HUES48 (cell line): ENCODE data around the gene ARL2BP.

ENCODE experiments used
- H3K27ac ChIP-seq: one replicate; pipeline ENCODE4 v1.7.0; 2013; ENCODE audit warnings: low read depth, low read length, inconsistent platforms
- H3K27me3 ChIP-seq: 2 replicates; pipeline ENCODE4 v1.6.1; 2013; ENCODE audit warnings: mild to moderate bottlenecking, low read length; ENCODE audit not compliant: control insufficient read depth, insufficient read depth
- H3K36me3 ChIP-seq: 2 replicates; pipeline ENCODE4 v1.6.1; 2013; ENCODE audit warnings: low read length; ENCODE audit not compliant: control insufficient read depth, insufficient read depth
- H3K4me1 ChIP-seq: 2 replicates; pipeline ENCODE4 v1.6.1; 2013; ENCODE audit warnings: mild to moderate bottlenecking, low read length; ENCODE audit not compliant: control insufficient read depth, insufficient read depth
- H3K4me3 ChIP-seq: 2 replicates; pipeline ENCODE4 v1.5.1; 2013; ENCODE audit warnings: mild to moderate bottlenecking, low read depth, low read length
- H3K9ac ChIP-seq: 2 replicates; pipeline ENCODE4 v1.6.1; 2013; ENCODE audit warnings: mild to moderate bottlenecking, low read depth, low read length, moderate library complexity
- H3K9me3 ChIP-seq: 2 replicates; pipeline ENCODE4 v1.6.1; 2013; ENCODE audit warnings: low read length; ENCODE audit not compliant: control insufficient read depth, insufficient read depth

Gene ARL2BP

DNA sequence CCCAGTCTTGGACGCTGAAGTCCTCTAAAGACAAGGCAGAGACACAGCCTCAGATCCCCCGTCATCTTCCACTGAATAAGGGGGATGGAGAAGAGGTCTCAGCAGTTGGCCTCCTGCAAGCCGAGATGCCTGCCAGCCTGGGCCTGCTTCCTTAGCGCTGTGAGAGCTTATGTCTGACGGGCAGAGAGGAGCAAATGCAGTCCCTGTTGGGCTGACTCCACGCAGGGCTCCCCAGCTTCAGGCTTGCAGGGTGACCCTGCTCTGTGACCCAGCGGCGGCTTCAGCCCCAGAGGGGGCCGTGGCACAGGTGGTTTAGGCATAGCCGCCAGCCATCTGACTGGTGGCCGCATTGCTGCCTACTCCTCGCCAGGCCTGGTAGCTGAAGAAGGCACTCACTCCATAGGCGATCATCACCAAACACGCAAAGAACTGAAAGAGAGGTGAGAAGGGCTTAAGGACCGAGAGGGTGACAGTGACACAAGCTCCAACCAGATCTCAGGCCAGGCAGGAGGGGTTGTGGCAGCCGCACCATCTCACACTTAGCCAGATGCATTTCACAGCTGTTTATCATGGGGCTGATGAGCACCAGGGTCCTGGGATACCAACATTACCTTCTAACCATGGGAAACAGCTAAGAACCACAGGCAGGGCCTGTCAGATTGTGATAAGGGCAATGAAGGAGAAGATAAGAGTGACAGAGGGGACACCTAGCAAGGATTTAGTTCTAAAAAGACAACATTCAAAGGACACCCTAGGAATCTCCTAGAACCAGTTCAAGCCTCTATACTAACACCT lies 11.7 kb downstream of the ARL2BP start:
- no peak overlapping the region for H3K27ac ChIP-seq
- peaks cover 10% of the 10 kb centered on the region for H3K4me1 ChIP-seq
- no peak overlapping the region for H3K9ac ChIP-seq
- H3K9me3 ChIP-seq: no peaks in the 10 kb centered on the region
- H3K4me3 ChIP-seq: no peak overlapping the region
- H3K36me3 ChIP-seq: peaks cover 14% of the 10 kb centered on the region; the same call in 1 of the 2 replicates
- H3K27me3 ChIP-seq: no peaks in the 10 kb centered on the region

DNA sequence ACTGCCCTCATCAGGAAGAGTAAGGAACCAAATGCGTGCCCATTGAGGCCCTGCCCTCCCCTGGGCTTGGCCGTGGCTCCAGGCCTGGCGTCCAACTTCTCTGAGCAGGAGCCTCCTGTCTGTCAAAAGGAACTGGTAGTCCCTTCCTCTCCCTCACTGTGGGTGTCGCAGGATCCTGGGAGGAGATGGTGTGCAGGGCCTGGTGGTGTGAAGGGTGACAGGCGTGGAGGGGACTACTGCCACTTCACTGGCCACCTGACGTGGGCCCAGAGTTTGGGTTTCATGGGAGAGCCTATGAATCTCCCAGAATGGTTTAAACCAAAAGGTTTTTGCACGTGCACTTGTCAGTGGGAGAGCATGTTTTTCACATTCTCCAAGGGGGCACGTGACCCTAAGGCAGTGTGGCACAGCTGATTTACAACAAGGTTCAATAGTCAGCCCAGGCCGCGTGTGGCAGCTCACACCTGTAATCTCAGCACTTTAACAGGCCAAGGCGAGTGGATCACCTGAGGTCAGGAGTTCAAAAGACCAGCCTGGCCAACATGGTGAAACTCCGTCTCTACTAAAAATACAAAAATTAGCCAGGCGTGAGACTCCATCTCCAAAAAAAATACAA lies 12.5 kb downstream of the ARL2BP start:
- Histone ChIP-seq H3K9me3 (no peaks in the 10 kb centered on the region), H3K36me3 (peaks cover 6% of the 10 kb centered on the region; the same call in 1 of the 2 replicates), H3K9ac (no peak overlapping the region), H3K27me3 (no peaks in the 10 kb centered on the region), H3K4me3 (no peak overlapping the region), H3K4me1 (peaks cover 10% of the 10 kb centered on the region), H3K27ac (no peak overlapping the region)

DNA sequence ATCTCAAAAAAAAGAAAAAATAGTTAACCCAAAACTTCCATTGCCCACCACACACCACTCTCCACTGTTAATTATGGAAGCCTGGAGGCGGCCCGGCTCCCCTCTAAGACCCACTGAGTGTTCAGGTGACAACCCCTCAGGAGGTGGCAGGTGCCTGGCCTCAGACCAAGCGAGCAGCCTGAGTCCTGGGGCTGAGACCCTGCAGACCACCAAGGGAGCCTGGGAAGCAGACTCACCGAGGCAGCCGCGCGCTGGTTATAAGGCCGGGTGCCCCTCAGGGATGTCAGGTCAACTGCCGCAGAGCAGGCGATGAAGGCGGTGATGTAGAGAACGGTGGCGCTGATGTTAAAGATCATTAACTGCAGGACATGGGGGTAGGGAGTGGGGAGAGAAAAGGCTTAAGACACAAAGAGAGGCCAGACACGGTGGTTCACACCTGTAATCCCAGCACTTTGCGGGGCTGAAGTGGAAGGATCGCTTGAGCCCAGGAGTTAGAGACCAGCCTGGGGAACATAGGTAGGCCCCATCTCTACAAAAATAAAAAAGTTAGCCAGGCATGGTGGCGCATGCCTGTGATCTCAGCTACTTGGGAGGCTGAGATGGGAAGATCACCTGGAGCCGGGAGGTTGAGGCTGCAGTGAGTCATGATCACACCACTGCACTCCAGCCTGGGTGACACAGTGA lies 13.3 kb downstream of the ARL2BP start:
- H3K27me3 ChIP-seq: no peaks in the 10 kb centered on the region
- H3K27ac ChIP-seq: no peak overlapping the region
- H3K4me1 ChIP-seq: peaks cover 10% of the 10 kb centered on the region
- H3K9me3 ChIP-seq: no peaks in the 10 kb centered on the region
- no peak overlapping the region for H3K4me3 ChIP-seq
- H3K9ac ChIP-seq: no peak overlapping the region
- no peaks in the 10 kb centered on the region for H3K36me3 ChIP-seq

DNA sequence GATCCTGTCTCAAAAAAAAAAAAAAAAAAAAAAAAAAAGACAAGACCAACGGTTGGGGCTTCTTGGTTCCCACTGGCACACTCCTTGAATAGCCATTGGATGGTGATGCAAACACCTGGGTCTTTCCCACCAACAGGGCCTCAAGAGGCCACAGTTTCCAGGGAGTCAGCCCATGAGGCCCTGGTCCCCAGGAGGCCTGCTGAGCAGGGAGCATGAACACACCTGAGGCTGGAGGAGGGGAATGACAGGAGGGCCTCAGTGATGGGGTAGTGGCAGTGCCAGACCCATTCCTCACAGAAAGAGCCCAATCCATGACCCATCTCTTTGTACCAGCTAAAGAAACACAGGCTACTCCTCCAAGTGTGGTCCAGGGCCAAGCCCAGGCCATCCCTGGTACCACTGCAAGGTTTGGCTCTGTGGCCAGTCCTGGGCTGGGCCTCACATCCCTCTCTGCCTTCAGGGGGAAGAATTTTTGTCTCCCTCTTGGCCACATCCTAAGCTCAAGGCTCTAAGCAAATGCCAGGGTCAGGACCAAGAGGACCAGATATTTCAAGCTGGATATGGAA lies 13.9 kb downstream of the ARL2BP start:
- Histone ChIP-seq H3K9me3 (no peaks in the 10 kb centered on the region), H3K27me3 (no peaks in the 10 kb centered on the region), H3K9ac (no peak overlapping the region), H3K36me3 (no peaks in the 10 kb centered on the region), H3K27ac (no peak overlapping the region), H3K4me1 (peaks cover 10% of the 10 kb centered on the region), H3K4me3 (no peak overlapping the region)

DNA sequence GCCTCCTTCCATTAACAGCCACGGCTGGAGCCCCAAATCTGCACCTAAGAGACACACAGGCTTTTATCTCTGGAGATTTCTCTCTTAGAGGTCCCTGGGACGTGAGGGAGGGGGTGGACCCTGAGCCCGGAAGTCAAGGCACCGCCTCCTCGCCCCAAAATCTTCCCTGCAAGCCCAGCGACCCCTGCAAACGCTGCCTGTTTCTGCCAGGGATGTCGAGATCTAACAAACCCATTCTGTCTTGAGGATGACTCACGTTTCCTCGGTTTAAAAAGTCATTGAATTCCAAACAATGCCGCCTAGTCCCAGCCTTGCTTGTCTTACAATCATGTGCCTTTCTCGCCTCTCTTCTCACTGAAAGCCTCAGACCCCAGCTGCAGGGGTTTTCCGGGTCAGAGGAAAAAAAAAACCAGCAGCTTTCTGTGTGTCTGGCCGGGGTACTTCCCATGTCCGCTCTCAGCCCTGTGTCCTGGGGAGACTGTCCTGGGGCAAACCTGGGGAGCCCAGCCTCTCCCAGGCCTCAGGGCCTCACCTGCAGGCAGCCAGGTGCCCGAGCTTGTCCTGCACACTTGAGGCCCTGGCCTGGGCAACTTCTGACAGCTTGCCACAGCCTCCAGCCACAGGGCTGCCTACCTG lies 15.4 kb downstream of the ARL2BP start:
- peaks cover 10% of the 10 kb centered on the region for H3K4me1 ChIP-seq
- H3K27me3 ChIP-seq: no peaks in the 10 kb centered on the region
- no peaks in the 10 kb centered on the region for H3K9me3 ChIP-seq
- H3K27ac ChIP-seq: peak overlapping the region; percentile 97
- H3K36me3 ChIP-seq: no peaks in the 10 kb centered on the region
- no peak overlapping the region for H3K4me3 ChIP-seq
- peak overlapping the region; percentile 2; the same call in 1 of the 2 replicates for H3K9ac ChIP-seq

DNA sequence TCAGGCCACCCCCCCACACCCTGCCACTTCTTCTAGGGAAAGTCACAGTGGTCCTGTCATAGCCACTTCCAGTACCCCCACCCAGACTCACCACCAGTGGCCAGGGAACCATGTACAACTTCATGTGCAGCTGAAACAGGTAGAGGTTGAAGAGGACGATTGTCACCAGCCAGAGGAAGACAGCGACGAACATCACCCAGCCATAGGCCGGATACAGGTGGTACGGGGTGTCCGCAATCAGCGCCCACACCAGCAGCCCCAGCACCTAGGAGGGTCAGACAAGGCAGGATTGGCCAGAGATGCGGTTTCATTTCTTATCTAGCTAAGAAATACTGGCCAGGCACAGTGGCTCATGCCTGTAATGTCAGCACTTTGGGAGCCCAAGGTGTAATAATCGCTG lies 16.7 kb downstream of the ARL2BP start:
- H3K4me3 ChIP-seq: no peak overlapping the region
- no peak overlapping the region for H3K9ac ChIP-seq
- H3K27ac ChIP-seq: no peak overlapping the region
- peaks cover 14% of the 10 kb centered on the region for H3K4me1 ChIP-seq
- no peaks in the 10 kb centered on the region for H3K9me3 ChIP-seq
- H3K36me3 ChIP-seq: no peaks in the 10 kb centered on the region
- no peaks in the 10 kb centered on the region for H3K27me3 ChIP-seq

DNA sequence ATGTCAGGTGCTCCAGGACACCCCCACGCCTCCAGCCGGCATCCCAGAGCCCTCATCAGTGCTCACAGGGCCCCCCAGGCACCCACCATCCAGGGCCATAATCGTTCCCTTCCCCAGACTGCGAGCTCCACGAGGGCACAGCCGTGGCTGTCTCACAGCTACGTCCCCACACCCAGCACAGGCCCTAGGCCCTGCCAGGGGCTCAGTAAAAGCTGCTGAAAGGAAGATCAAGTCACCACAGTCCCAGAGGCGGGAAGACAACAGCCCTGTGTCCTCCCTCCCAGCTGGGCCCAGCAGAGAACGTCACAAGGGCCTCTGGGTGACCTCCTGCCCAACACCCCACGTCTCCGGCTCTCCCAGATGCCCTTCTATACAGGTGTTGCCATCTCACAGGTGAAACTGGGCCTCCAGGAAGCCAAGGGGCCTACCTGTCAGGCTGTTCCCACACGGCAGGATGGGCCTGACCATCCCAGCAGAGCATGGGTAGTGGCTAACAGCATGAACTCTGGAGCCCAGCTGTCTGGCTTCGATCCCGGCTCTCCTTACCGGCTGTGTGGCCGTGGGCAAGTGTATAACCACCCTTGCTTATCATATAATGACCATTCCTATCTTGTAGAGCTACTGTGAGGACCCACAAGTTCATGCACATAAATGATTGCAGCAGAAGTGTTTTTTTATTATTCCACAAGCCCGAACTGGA lies 17.9 kb downstream of the ARL2BP start:
- no peak overlapping the region for H3K4me3 ChIP-seq
- H3K4me1 ChIP-seq: peaks cover 16% of the 10 kb centered on the region
- no peaks in the 10 kb centered on the region for H3K36me3 ChIP-seq
- no peak overlapping the region for H3K9ac ChIP-seq
- H3K27ac ChIP-seq: no peak overlapping the region
- H3K27me3 ChIP-seq: no peaks in the 10 kb centered on the region
- no peaks in the 10 kb centered on the region for H3K9me3 ChIP-seq

DNA sequence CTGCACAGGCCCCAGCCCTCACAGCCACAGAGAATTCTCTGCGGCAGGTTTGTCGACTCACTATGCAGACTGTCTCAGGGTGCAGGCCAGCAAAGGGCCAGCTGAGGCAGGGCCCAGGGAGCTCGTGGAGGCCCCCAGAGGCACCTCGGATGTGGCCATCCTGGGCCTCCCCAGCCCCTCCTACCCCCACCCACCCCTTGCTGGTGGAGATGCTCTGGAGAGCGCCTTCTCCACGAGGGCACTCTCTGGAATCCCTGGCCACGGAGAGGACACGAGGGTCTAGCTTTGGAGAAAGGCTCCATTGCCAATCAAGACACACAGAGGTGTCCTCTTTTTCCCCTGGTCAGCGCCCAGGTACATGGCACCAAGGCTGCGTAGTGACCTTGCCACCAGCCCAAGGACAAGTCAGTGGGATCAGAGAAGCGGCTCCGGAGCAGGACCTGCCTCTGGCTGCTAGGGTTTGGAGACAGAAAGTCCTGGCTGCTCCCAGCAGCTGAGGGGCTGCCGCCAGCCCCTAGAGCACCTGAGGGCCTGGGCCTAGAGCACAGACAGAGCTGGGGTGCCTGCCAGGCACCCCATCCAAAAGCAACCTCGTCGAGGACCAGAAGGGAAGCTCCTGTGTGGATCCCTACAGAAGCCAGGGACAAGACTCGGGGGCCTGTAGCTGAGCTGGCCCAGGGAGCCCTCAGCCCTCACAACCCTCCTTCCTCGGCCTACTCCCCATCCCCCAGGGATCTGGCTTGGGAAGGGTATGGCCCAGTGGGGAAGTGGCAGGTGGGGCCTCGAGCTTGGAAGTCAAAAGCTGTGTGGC lies 18.7 kb downstream of the ARL2BP start:
- peaks cover 16% of the 10 kb centered on the region for H3K4me1 ChIP-seq
- no peaks in the 10 kb centered on the region for H3K36me3 ChIP-seq
- H3K9me3 ChIP-seq: no peaks in the 10 kb centered on the region
- H3K4me3 ChIP-seq: no peak overlapping the region
- no peaks in the 10 kb centered on the region for H3K27me3 ChIP-seq
- no peak overlapping the region for H3K27ac ChIP-seq
- H3K9ac ChIP-seq: no peak overlapping the region

DNA sequence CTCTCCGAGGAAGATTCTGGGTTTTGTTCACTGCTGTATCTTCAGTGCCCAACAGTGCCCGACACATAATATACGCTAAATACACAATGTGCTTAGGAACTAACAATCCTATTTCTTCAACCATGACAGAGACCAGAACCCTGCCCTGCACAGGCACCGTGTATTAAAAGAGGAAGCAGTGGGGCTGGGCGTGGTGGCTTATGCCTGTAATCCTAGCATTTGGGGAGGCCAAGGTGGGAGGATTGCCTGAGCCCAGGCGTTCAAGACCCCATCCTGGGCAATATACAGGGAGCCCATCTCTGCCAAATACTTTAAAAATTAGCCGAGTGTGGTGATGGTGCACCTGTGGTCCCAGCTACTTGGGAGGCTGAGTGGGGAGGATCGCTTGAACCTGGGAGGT lies 19.3 kb downstream of the ARL2BP start:
- Histone ChIP-seq H3K9ac (no peak overlapping the region), H3K4me3 (no peak overlapping the region), H3K27me3 (no peaks in the 10 kb centered on the region), H3K4me1 (peaks cover 16% of the 10 kb centered on the region), H3K27ac (no peak overlapping the region), H3K9me3 (no peaks in the 10 kb centered on the region), H3K36me3 (no peaks in the 10 kb centered on the region)

DNA sequence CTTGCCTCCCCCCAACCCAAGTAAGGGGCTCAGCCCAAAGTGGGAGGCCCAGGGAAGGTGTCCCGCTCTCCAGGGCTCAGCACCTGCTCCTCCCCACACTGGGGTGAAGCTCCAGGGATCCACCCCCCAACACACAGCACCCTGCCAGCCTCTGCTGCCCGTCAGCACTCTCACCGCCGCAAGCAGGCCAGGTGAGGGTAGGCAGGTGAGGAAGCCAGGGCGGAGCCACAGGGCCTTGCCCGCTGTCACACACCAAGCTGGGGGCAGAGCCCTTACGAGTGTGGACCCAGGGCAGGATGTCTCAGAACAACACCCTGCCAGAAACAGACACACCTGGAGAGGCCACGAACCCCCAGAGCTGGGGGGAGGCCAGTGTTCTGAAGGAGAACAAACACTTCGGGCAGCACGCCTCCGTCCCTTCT lies 19.9 kb downstream of the ARL2BP start:
- Histone ChIP-seq H3K4me1 (peaks cover 12% of the 10 kb centered on the region), H3K27ac (no peak overlapping the region), H3K27me3 (no peaks in the 10 kb centered on the region), H3K9ac (no peak overlapping the region), H3K9me3 (no peaks in the 10 kb centered on the region), H3K36me3 (no peaks in the 10 kb centered on the region), H3K4me3 (no peak overlapping the region)
